Keratinocyte (primary cell): ENCODE results near the gene KIFC3.

Experiments
- CTCF ChIP-seq, 3 experiments: IDR thresholded peaks in 1 of 3; conservative IDR thresholded peaks in 1 of 3; optimal IDR thresholded peaks in 1 of 3; 2 replicates in 2 of 3; 3 replicates in 1 of 3; pipeline versions ENCODE3 to v1.5.1; 2011; ENCODE audit warnings: low read length in 3 of 3, mild to moderate bottlenecking in 3 of 3, moderate library complexity in 2 of 3, control low read depth in 1 of 3, inconsistent platforms in 1 of 3; ENCODE audit not compliant: insufficient read depth in 2 of 3; ENCODE audit errors: extremely low read depth in 1 of 3
- EZH2 ChIP-seq: IDR thresholded peaks from one replicate; pipeline ENCODE4 v1.6.1; 2012; ENCODE audit warnings: inconsistent platforms, mild to moderate bottlenecking, low read length, moderate library complexity

- no peak for TF ChIP-seq CTCF (optimal IDR thresholded peaks at IDR 0.05 in 1 of 3, IDR thresholded peaks at IDR 0.05 in 1 of 3, conservative IDR thresholded peaks at IDR 0.05 in 1 of 3; ENCODE audit: extremely low read depth in 1 of 3, insufficient read depth in 2 of 3, low read length in 3 of 3)
- TF ChIP-seq EZH2: no peak
Observed at GRCh38 chr16:57800200-57801097, 1.8 kb downstream of the KIFC3 start.
